A673 (cell line): ENCODE results near the gene CHST1.

Experiments
- EZH2 ChIP-seq: fragments of 200-600 bp; sonication (generic); IDR thresholded peaks from 2 replicates; pipeline ENCODE4 v1.6.1; 2017; ENCODE audit warnings: borderline replicate concordance, low read depth, mild to moderate bottlenecking, mixed read lengths, antibody characterized with exemption, low read length; ENCODE audit not compliant: poor library complexity, severe bottlenecking
- TF ChIP-seq, protein P1 (sequence below): fragments of 300-800, 200-600 bp; sonication (generic); conservative IDR thresholded peaks from 2 replicates; pipeline ENCODE4 v1.5.1; 2017; ENCODE audit warnings: low read depth, mild to moderate bottlenecking, antibody characterized with exemption, low read length, moderate library complexity, mixed read lengths

DNA sequence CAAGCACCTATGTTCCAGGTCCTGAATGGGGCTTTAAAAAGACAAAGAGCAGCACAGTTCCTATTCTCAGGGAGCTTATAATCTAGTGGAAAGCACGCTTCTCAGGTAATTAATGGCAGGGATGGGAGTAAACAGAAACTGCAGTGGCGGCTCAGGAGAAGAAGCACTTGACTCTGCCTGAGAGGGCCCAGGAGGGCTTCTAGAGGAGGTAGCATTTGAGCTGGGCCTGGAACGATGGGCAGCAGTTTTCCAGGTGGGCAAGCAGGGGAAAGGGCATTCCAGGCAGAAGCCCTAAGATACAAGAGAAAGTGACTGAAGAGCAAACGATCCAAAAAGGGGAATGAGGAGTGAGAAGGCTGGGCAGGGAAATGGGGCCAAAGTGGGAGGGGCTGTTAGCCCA is 37.1 kb upstream of the CHST1 start:
- TF ChIP-seq, protein P1, sequence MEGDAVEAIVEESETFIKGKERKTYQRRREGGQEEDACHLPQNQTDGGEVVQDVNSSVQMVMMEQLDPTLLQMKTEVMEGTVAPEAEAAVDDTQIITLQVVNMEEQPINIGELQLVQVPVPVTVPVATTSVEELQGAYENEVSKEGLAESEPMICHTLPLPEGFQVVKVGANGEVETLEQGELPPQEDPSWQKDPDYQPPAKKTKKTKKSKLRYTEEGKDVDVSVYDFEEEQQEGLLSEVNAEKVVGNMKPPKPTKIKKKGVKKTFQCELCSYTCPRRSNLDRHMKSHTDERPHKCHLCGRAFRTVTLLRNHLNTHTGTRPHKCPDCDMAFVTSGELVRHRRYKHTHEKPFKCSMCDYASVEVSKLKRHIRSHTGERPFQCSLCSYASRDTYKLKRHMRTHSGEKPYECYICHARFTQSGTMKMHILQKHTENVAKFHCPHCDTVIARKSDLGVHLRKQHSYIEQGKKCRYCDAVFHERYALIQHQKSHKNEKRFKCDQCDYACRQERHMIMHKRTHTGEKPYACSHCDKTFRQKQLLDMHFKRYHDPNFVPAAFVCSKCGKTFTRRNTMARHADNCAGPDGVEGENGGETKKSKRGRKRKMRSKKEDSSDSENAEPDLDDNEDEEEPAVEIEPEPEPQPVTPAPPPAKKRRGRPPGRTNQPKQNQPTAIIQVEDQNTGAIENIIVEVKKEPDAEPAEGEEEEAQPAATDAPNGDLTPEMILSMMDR: no peak
- TF ChIP-seq EZH2: no peak
